HepG2 (cell line): Measurements from ENCODE around the gene ST6GALNAC6. TPM values are rescaled to one million over a fixed set of nuclear protein-coding genes. Genes with fewer than 3 reads are reported as not detected.
A peak's percentile ranks its signal among the peaks of the same experiment; 100 is the strongest.

Experiments
- FOXA1 ChIP-seq, 2 experiments: fragments of 450-650 bp in 1 of 2; sonication (generic) in 1 of 2; formaldehyde crosslinking in 1 of 2; IDR thresholded peaks; 2 replicates each; pipeline versions ENCODE4 v1.4.0 to v1.6.1; 2016 to 2020; ENCODE audit warnings: missing genetic modification reagents in 1 of 2
- FOXO1 ChIP-seq: sonication (generic); formaldehyde crosslinking; IDR thresholded peaks from 2 replicates; pipeline ENCODE4 v1.4.0; 2020; ENCODE audit warnings: missing genetic modification reagents
- MED1 ChIP-seq: sonication (generic); formaldehyde crosslinking; IDR thresholded peaks from 2 replicates; pipeline ENCODE4 v1.4.0; 2020; ENCODE audit warnings: missing genetic modification reagents
- MNT ChIP-seq: fragments of 450-650 bp; IDR thresholded peaks from 2 replicates; pipeline ENCODE4 v1.6.1; 2016
- NR2F6 ChIP-seq, 2 experiments: IDR thresholded peaks; 2 replicates each; pipeline ENCODE4 v1.6.1; 2016; ENCODE audit warnings: antibody characterized with exemption in 1 of 2, mild to moderate bottlenecking in 1 of 2
- PCBP1 ChIP-seq: fragments of 200-400 bp; formaldehyde crosslinking; IDR thresholded peaks from 2 replicates; pipeline ENCODE4 v1.6.1; 2017; ENCODE audit warnings: mild to moderate bottlenecking, low read depth, low read length, borderline replicate concordance
- SCMH1 ChIP-seq: sonication (generic); formaldehyde crosslinking; IDR thresholded peaks from 2 replicates; pipeline ENCODE4 v1.9.0; 2021; ENCODE audit warnings: missing genetic modification reagents, mild to moderate bottlenecking, borderline replicate concordance
- SOX13 ChIP-seq, 3 experiments: fragments of 450-650 bp in 1 of 3; sonication (generic) in 1 of 3; formaldehyde crosslinking in 1 of 3; IDR thresholded peaks in 2 of 3; conservative IDR thresholded peaks in 1 of 3; 2 replicates each; pipeline versions ENCODE4 v1.5.0 to v1.6.1; 2016 to 2020; ENCODE audit warnings: antibody characterized with exemption in 1 of 3, mild to moderate bottlenecking in 1 of 3, missing compliant biosample characterization in 1 of 3, missing genetic modification reagents in 1 of 3, moderate library complexity in 1 of 3
- TBX2 ChIP-seq: sonication (generic); formaldehyde crosslinking; IDR thresholded peaks from 2 replicates; pipeline ENCODE4 v1.5.0; 2020; ENCODE audit warnings: missing genetic modification reagents, mild to moderate bottlenecking, borderline replicate concordance
- TEAD3 ChIP-seq: optimal IDR thresholded peaks from 2 replicates; pipeline ENCODE3; 2016; ENCODE audit warnings: borderline replicate concordance
- ZBTB38 ChIP-seq: sonication (generic); formaldehyde crosslinking; IDR thresholded peaks from 2 replicates; pipeline ENCODE4 v1.5.1; 2020; ENCODE audit warnings: mild to moderate bottlenecking, missing genetic modification reagents
- ZNF747 ChIP-seq: sonication (generic); formaldehyde crosslinking; IDR thresholded peaks from 2 replicates; pipeline ENCODE4 v1.8.1; 2023; ENCODE audit warnings: missing genetic modification reagents, mild to moderate bottlenecking, borderline replicate concordance
- polyA plus RNA-seq, 8 experiments: library from polyadenylated mRNA; depleted of rRNA in 3 of 8; stranded (reverse) in 7 of 8; unstranded in 1 of 8; fragments of >200 nt; fragmentation: Illumina TruSeq in 4 of 8; extraction: Trizol in 4 of 8; gene quantifications; 2 replicates each; pipeline versions ENCODE4 v1.2.1 to v1.2.3, GENCODE V29; 2011 to 2016; ENCODE audit warnings: low read depth in 4 of 8, missing spikeins in 1 of 8, mixed read lengths in 1 of 8; ENCODE audit not compliant: insufficient read depth in 1 of 8
- total RNA-seq, 5 experiments: library from RNA; depleted of rRNA; stranded (reverse); fragments of >200 nt; fragmentation: Illumina TruSeq; extraction: Trizol; gene quantifications; 2 replicates each; pipeline ENCODE4 v1.2.3, GENCODE V29; 2016; ENCODE audit warnings: low read depth in 1 of 5
- TF ChIP-seq, protein P1 (sequence below): sonication (generic); formaldehyde crosslinking; IDR thresholded peaks from 2 replicates; pipeline ENCODE4 v1.5.1; 2020; ENCODE audit warnings: mild to moderate bottlenecking, missing genetic modification reagents, borderline replicate concordance
- TF ChIP-seq, protein P2 (sequence below): sonication (generic); formaldehyde crosslinking; IDR thresholded peaks from 2 replicates; pipeline ENCODE4 v1.5.1; 2020; ENCODE audit warnings: missing genetic modification reagents, mild to moderate bottlenecking, borderline replicate concordance
- TF ChIP-seq, protein P3 (sequence below): sonication (generic); formaldehyde crosslinking; IDR thresholded peaks from 2 replicates; pipeline ENCODE4 v1.9.0; 2021; ENCODE audit warnings: missing genetic modification reagents, mild to moderate bottlenecking, borderline replicate concordance

The ST6GALNAC6 gene
- total and polyA plus RNA-seq, 2 of the 13 experiments (the other 11 are each of a cell fraction or from before 2014, with no cell fraction given) = 18.5 to 65.4 TPM

DNA sequence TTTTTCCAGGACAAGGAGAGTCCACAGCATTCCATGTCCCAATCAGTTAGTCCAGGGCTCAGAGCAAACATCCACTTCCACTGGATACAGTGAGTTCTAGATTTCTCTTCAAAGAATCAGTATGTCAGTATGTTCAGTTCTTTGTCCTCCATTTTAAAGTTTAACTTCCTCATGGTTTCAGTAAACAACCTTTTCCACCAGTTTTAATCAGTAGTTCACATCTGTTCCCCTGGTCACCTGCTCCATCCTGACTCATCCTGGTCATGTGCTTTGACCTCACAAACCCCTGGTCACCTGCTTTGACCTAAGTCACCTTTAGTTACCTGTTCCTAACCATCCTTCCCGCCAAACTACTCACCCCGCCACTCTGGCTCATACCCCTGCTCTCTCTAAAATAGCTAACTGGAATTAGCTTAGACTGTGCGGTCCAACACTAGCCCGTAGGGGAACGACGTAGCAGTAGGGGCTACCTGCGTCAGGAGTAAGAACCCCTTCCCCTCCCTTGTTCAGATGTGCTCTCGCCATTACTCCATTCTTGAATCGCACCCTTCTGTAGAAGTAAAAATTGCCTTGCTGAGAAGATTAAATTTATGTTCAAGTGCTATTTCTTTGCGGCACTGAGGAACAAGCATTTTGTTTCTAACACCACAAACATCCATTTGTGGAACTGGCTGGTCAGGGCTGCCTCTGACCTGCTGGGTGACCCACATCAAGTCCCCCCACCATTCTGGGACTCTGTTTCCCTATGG lies 50.5 kb downstream of the ST6GALNAC6 start (continued):
- TF ChIP-seq, protein P1, sequence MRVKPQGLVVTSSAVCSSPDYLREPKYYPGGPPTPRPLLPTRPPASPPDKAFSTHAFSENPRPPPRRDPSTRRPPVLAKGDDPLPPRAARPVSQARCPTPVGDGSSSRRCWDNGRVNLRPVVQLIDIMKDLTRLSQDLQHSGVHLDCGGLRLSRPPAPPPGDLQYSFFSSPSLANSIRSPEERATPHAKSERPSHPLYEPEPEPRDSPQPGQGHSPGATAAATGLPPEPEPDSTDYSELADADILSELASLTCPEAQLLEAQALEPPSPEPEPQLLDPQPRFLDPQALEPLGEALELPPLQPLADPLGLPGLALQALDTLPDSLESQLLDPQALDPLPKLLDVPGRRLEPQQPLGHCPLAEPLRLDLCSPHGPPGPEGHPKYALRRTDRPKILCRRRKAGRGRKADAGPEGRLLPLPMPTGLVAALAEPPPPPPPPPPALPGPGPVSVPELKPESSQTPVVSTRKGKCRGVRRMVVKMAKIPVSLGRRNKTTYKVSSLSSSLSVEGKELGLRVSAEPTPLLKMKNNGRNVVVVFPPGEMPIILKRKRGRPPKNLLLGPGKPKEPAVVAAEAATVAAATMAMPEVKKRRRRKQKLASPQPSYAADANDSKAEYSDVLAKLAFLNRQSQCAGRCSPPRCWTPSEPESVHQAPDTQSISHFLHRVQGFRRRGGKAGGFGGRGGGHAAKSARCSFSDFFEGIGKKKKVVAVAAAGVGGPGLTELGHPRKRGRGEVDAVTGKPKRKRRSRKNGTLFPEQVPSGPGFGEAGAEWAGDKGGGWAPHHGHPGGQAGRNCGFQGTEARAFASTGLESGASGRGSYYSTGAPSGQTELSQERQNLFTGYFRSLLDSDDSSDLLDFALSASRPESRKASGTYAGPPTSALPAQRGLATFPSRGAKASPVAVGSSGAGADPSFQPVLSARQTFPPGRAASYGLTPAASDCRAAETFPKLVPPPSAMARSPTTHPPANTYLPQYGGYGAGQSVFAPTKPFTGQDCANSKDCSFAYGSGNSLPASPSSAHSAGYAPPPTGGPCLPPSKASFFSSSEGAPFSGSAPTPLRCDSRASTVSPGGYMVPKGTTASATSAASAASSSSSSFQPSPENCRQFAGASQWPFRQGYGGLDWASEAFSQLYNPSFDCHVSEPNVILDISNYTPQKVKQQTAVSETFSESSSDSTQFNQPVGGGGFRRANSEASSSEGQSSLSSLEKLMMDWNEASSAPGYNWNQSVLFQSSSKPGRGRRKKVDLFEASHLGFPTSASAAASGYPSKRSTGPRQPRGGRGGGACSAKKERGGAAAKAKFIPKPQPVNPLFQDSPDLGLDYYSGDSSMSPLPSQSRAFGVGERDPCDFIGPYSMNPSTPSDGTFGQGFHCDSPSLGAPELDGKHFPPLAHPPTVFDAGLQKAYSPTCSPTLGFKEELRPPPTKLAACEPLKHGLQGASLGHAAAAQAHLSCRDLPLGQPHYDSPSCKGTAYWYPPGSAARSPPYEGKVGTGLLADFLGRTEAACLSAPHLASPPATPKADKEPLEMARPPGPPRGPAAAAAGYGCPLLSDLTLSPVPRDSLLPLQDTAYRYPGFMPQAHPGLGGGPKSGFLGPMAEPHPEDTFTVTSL (CRISPR knock-in tag) = peak; percentile 29; the same call in 1 of the 2 replicates
- TF ChIP-seq SCMH1 (CRISPR knock-in tag) = no peak
- peak; percentile 49; the same call in 1 of the 2 replicates for TF ChIP-seq TBX2 (CRISPR knock-in tag)
- peak; percentile 53 for TF ChIP-seq MED1 (CRISPR knock-in tag)
- no peak for TF ChIP-seq SOX13 (IDR thresholded peaks at IDR 0.05)
- TF ChIP-seq SOX13 (CRISPR knock-in tag; conservative IDR thresholded peaks at IDR 0.05 in 1 of 2, IDR thresholded peaks at IDR 0.05 in 1 of 2) = peak in 1 of 2 experiments; percentile 44; a peak in 1 of 4 replicates
- TF ChIP-seq ZNF747 (CRISPR knock-in tag) = 0 out of 2 replicates have a peak, but pooled peaks have one; percentile 43
- peak; percentile 39; the same call in 1 of the 2 replicates for TF ChIP-seq ZBTB38
- no peak for TF ChIP-seq PCBP1
- peak; percentile 38 for TF ChIP-seq TEAD3
- 0 out of 2 replicates have a peak, but pooled peaks have one; percentile 31 for TF ChIP-seq MNT
- TF ChIP-seq, protein P2, sequence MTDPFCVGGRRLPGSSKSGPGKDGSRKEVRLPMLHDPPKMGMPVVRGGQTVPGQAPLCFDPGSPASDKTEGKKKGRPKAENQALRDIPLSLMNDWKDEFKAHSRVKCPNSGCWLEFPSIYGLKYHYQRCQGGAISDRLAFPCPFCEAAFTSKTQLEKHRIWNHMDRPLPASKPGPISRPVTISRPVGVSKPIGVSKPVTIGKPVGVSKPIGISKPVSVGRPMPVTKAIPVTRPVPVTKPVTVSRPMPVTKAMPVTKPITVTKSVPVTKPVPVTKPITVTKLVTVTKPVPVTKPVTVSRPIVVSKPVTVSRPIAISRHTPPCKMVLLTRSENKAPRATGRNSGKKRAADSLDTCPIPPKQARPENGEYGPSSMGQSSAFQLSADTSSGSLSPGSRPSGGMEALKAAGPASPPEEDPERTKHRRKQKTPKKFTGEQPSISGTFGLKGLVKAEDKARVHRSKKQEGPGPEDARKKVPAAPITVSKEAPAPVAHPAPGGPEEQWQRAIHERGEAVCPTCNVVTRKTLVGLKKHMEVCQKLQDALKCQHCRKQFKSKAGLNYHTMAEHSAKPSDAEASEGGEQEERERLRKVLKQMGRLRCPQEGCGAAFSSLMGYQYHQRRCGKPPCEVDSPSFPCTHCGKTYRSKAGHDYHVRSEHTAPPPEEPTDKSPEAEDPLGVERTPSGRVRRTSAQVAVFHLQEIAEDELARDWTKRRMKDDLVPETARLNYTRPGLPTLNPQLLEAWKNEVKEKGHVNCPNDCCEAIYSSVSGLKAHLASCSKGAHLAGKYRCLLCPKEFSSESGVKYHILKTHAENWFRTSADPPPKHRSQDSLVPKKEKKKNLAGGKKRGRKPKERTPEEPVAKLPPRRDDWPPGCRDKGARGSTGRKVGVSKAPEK (CRISPR knock-in tag) = no peak
- TF ChIP-seq FOXA1 (IDR thresholded peaks at IDR 0.05) = no peak
- TF ChIP-seq FOXA1 (CRISPR knock-in tag; IDR thresholded peaks at IDR 0.05) = peak; percentile 29; the same call in 1 of the 2 replicates
- TF ChIP-seq NR2F6 (IDR thresholded peaks at IDR 0.05) = peak; percentile 63
- peak; percentile 83; the same call in 1 of the 2 replicates for TF ChIP-seq NR2F6 (CRISPR knock-in tag; IDR thresholded peaks at IDR 0.05)
- TF ChIP-seq, protein P3, sequence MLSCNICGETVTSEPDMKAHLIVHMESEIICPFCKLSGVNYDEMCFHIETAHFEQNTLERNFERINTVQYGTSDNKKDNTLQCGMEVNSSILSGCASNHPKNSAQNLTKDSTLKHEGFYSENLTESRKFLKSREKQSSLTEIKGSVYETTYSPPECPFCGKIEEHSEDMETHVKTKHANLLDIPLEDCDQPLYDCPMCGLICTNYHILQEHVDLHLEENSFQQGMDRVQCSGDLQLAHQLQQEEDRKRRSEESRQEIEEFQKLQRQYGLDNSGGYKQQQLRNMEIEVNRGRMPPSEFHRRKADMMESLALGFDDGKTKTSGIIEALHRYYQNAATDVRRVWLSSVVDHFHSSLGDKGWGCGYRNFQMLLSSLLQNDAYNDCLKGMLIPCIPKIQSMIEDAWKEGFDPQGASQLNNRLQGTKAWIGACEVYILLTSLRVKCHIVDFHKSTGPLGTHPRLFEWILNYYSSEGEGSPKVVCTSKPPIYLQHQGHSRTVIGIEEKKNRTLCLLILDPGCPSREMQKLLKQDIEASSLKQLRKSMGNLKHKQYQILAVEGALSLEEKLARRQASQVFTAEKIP (CRISPR knock-in tag) = no peak
- TF ChIP-seq FOXO1 (CRISPR knock-in tag) = peak; percentile 25; the same call in 1 of the 2 replicates
